Measurements from ENCODE around the gene PDE9A. TPM values are rescaled to one million over a fixed set of nuclear protein-coding genes. Genes with fewer than 3 reads are reported as not detected.
"Not testable (repeated sequence)": the region's sequence is repeated elsewhere in the genome, so short reads cannot be mapped to it uniquely, and the experiment has no call there.

The PDE9A gene
- total RNA-seq, 4 donors from 2014 or later: 6.9 to 13.0 (median 11.1) TPM

DNA sequence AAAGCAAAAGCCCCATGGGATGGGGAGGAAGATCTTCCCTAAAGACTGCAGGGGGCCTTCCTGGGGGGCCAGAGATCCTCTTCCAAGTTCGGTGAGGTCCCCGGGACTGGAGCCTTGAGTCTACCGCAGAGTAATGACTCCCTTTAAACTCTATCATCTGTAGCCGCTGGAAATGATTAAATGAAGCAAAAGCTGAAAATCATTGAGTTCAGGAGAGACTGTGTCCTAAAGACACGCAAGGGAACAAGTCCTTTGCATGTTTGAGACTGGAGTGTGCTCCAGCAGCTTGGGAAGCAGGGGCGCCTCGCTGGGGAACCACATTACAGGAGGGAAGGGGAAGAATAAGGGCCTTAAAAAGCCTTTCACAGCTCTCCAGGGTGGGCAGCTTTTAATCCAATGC lies 155.8 kb downstream of the PDE9A start:
- intact Hi-C loops (cut with DNase I): no loop called here
- H3K4me1 ChIP-seq: no peaks in the 10 kb centered on the region
- TF ChIP-seq, protein P1, sequence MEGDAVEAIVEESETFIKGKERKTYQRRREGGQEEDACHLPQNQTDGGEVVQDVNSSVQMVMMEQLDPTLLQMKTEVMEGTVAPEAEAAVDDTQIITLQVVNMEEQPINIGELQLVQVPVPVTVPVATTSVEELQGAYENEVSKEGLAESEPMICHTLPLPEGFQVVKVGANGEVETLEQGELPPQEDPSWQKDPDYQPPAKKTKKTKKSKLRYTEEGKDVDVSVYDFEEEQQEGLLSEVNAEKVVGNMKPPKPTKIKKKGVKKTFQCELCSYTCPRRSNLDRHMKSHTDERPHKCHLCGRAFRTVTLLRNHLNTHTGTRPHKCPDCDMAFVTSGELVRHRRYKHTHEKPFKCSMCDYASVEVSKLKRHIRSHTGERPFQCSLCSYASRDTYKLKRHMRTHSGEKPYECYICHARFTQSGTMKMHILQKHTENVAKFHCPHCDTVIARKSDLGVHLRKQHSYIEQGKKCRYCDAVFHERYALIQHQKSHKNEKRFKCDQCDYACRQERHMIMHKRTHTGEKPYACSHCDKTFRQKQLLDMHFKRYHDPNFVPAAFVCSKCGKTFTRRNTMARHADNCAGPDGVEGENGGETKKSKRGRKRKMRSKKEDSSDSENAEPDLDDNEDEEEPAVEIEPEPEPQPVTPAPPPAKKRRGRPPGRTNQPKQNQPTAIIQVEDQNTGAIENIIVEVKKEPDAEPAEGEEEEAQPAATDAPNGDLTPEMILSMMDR (IDR thresholded peaks at IDR 0.05): no peak
- no peak for TF ChIP-seq POLR2A (IDR thresholded peaks at IDR 0.05)
- no peaks in the 10 kb centered on the region for H3K27me3 ChIP-seq
- no peaks in the 10 kb centered on the region for H3K36me3 ChIP-seq
- H3K4me3 ChIP-seq (replicated peaks in 1 of 3): no peak overlapping the region
- no peak overlapping the region for H3K27ac ChIP-seq
- 75 to 84% methylated on average over 7 of the region's 7 CpGs for WGBS, 2 donors
- DNase-seq: no peak
- H3K9me3 ChIP-seq: no peaks in the 10 kb centered on the region

DNA sequence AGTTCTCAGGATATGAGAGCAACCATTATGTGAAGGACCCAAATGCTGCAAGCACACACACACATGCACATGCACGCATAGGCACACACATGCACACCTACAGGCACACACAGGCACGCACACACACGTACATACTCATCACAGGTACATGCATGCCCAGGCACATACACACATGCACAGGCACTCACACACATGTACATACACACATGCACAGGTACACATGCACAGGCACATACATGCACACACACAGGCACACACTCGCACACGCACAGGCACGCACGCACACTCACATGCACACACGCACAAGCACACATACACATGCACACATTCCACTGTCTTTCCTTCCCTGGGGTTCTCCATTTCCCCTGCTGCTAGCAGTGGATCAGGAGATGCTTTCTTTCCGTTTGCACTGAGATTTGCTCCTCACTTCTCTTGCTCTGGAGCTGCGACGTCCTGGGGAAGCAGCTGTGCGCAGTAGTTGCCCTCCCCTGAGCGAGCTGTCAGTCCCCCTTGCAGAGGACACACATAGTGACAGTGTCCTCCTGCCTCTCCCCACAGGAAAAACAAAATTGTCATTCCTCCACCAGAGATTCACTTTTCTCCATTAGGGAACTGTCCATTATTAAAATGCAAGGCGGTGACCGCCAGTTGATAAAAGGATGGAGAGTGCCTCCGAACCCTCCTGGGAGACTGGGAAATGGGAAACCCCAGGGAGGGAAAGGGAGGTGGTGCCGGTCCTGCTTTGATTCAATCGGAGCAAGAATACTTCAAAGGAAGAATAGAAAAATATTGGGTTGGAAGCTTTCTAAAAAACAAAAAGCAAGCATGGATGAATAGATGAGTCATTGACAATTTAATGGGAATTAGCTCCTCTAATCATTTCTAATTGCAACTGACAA lies 156.4 kb downstream of the PDE9A start:
- H3K9me3 ChIP-seq: no peaks in the 10 kb centered on the region
- no peaks in the 10 kb centered on the region for H3K36me3 ChIP-seq
- H3K27ac ChIP-seq: no peak overlapping the region
- no peaks in the 10 kb centered on the region for H3K4me1 ChIP-seq
- intact Hi-C loops (cut with DNase I): no loop called here
- no peaks in the 10 kb centered on the region for H3K27me3 ChIP-seq
- 72 to 80% methylated on average over 17 to 18 of the region's 18 CpGs for WGBS, 2 donors
- TF ChIP-seq, protein P1 (IDR thresholded peaks at IDR 0.05): no peak
- no peak overlapping the region for H3K4me3 ChIP-seq (replicated peaks in 1 of 3)
- DNase-seq: no peak

DNA sequence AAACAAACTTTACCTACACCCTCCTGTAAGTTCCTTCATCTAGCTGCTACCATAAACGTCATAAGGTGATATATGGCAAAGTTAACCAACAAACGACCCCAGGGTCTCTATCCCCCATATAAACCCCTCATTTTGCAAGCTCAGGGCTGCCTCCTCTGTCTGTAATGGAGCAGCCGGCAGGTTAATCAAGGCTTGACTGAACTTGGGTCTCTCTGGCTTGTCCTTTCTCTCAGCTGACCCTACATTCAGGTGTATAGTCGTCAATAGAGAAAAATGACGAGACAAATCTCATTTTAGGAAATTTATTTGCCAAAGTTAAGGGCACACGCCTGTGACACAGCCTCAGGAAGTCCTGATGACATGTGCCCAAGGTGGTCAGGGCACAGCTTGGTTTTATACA lies 158.5 kb downstream of the PDE9A start:
- intact Hi-C loops (cut with DNase I): no loop called here
- H3K27ac ChIP-seq: no peak overlapping the region
- DNase-seq: no peak

DNA sequence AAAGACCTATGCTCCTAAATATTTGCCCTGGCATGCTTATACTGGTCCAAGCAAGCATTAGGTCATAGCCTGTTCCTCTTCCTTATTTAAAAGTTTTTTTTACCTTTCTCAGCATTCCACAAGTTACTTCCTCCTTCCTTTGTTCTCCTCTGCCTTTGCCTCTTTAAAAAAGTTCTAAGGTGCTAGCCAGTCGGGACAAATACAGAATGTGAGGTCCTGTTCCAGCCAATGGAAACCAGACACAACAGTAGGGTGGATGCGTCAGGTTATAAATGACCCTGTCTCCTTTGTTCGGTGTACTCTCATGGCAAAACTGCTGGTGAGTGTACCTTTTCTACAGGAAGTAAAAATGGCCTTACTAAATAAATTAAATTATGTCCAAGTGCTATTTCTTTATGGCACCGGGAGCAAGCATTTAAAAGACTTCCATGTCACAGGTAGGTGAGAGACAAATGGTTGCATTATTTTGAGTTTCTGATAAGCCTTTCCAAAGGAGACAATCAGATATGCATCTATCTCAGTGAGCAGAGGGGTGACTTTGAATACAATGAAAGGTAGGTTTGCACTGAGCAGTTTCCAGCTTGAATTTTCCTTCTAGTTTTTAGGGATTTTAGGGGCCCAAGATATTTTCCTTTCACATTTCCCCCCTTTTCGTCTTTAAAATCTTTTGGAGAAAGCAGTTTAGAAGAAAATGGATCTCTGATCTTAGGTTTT lies 159.3 kb downstream of the PDE9A start:
- H3K4me1 ChIP-seq; H3K36me3 ChIP-seq; DNase-seq; intact Hi-C loops (cut with DNase I); H3K27ac ChIP-seq; H3K27me3 ChIP-seq; H3K9me3 ChIP-seq; H3K4me3 ChIP-seq (replicated peaks in 1 of 3): not testable (repeated sequence)
- WGBS, 2 donors: 77 to 85% methylated on average over 5 of the region's 5 CpGs

More for the DNA sequence above, 158.5 kb downstream of the PDE9A start:
- Histone ChIP-seq H3K9me3 (no peaks in the 10 kb centered on the region), H3K27me3 (no peaks in the 10 kb centered on the region), H3K36me3 (no peaks in the 10 kb centered on the region), H3K4me1 (no peaks in the 10 kb centered on the region), H3K4me3 (replicated peaks in 1 of 3) (no peak overlapping the region)
- TF ChIP-seq, protein P1 (IDR thresholded peaks at IDR 0.05): no peak
- WGBS, 2 donors: 61 to 73% methylated on average over 6 of the region's 6 CpGs

DNA sequence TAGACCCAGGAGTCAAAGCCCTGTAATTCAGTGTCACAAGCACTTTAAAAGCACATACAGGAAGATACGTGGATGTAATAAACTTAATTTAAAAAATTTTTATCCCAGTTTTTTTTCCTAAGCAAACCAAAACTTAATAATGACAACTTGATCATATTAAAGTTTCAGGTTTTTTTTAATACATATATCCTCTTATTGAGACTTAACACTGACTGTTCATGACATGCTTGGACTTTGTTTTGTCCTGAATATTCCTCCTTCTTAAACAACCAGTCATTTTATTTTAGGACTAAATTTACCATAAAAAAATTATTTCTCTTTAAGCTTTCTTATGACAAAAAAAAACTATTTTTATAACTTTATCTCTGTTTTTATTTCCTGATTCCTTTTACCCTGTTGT lies 161.8 kb downstream of the PDE9A start:
- H3K9me3 ChIP-seq: no peaks in the 10 kb centered on the region
- TF ChIP-seq, protein P1 (IDR thresholded peaks at IDR 0.05): no peak
- TF ChIP-seq POLR2A (IDR thresholded peaks at IDR 0.05): no peak
- 95 to 96% methylated on average over 1 of the region's 1 CpG for WGBS, 2 donors
- H3K4me3 ChIP-seq (replicated peaks in 1 of 3): no peak overlapping the region
- no peaks in the 10 kb centered on the region for H3K4me1 ChIP-seq
- no peak for DNase-seq
- H3K27ac ChIP-seq: no peak overlapping the region
- H3K27me3 ChIP-seq: no peaks in the 10 kb centered on the region
- no peaks in the 10 kb centered on the region for H3K36me3 ChIP-seq
- intact Hi-C loops (cut with DNase I): loop anchor here (5.0 kb wide), 2 partner anchors 163 to 223 kb away; partner anchors contain the start of gene PDE9A
